Endothelial cell of umbilical vein (primary cell): ENCODE results near the gene NSUN6. TPM values are rescaled to one million over a fixed set of nuclear protein-coding genes. Genes with fewer than 3 reads are reported as not detected.

Experiments
- Bru-seq: library from RNA; stranded (reverse); fragments of 400-500 nt; gene quantifications from one replicate; lab custom pipeline; 2021; lab: Mats Ljungman, UMichigan
- BruChase-seq, 2 experiments: library from RNA; stranded (reverse); fragments of 400-500 nt; gene quantifications; one replicate each; lab custom pipeline; 2021; lab: Mats Ljungman, UMichigan
- BruUV-seq: library from RNA; stranded (reverse); fragments of 400-500 nt; replicated peaks from 2 replicates; lab custom pipeline; 2021; lab: Mats Ljungman, UMichigan
- CTCF ChIA-PET: fragments of 300-600, 350-600 bp; sonication (Branson Sonifier 250); formaldehyde crosslinking; loops from one replicate; lab custom pipeline; 2021; ENCODE audit warnings: antibody characterized with exemption, inconsistent platforms; lab: Charles Lee
- POLR2A ChIA-PET: fragments of 300-600, 350-600 bp; sonication (Branson Sonifier 250); formaldehyde crosslinking; loops from one replicate; lab custom pipeline; 2021; ENCODE audit warnings: antibody characterized with exemption, inconsistent platforms; lab: Charles Lee
- DNase-seq: peaks from one replicate; pipeline ENCODE4 v3.0.0-alpha.2; 2011; ENCODE audit warnings: low read depth, low spot score
- FAIRE-seq: peaks from 2 replicates; lab custom pipeline; 2011; peaks lifted over from hg19 to GRCh38; lab: Jason Lieb, UNC
- H2AFZ ChIP-seq: 2 replicates; pipeline ENCODE4 v1.6.0; 2012; ENCODE audit warnings: low read depth, low read length, control low read depth, inconsistent platforms
- H3K27ac ChIP-seq: 2 replicates; pipeline ENCODE4 v1.5.1; 2011; ENCODE audit warnings: low read depth, mild to moderate bottlenecking, control low read depth, low read length, moderate library complexity; ENCODE audit not compliant: insufficient read depth
- H3K27me3 ChIP-seq, 2 experiments: 2 replicates each; pipeline versions ENCODE4 v1.6.0 to v1.6.1; 2011; ENCODE audit warnings: low read length in 2 of 2, mixed read lengths in 1 of 2; ENCODE audit not compliant: control insufficient read depth in 2 of 2, insufficient read depth in 2 of 2
- H3K36me3 ChIP-seq, 2 experiments: 2 replicates in 1 of 2; 3 replicates in 1 of 2; pipeline ENCODE4 v1.5.1; 2011; ENCODE audit warnings: low read length in 2 of 2, mild to moderate bottlenecking in 1 of 2, moderate library complexity in 1 of 2; ENCODE audit not compliant: control insufficient read depth in 2 of 2, insufficient read depth in 2 of 2; ENCODE audit errors: extremely low read depth in 1 of 2
- H3K4me1 ChIP-seq: 3 replicates; pipeline ENCODE4 v1.5.1; 2011; ENCODE audit warnings: mild to moderate bottlenecking, low read length; ENCODE audit not compliant: control insufficient read depth, insufficient read depth; ENCODE audit errors: extremely low read depth
- H3K4me2 ChIP-seq: 2 replicates; pipeline ENCODE4 v1.6.1; 2011; ENCODE audit warnings: low read length, control low read depth, mixed read lengths; ENCODE audit not compliant: insufficient read depth
- H3K4me3 ChIP-seq, 3 experiments: fragments of 200-600 bp in 1 of 3; sonication (generic), shearing (Covaris generic) in 1 of 3; replicated peaks in 1 of 3; 2 replicates each; pipeline ENCODE4 v1.5.1; 2011 to 2016; ENCODE audit warnings: control low read depth in 3 of 3, low read length in 3 of 3, mild to moderate bottlenecking in 2 of 3, inconsistent platforms in 1 of 3, low read depth in 1 of 3, moderate library complexity in 1 of 3; ENCODE audit not compliant: insufficient read depth in 1 of 3
- H3K79me2 ChIP-seq: 2 replicates; pipeline ENCODE4 v1.6.0; 2012; ENCODE audit warnings: low read length, inconsistent platforms; ENCODE audit not compliant: control insufficient read depth, insufficient read depth
- H3K9ac ChIP-seq: replicated peaks from 2 replicates; pipeline ENCODE3; 2011; ENCODE audit warnings: low read length, control low read depth; ENCODE audit not compliant: insufficient read depth; ENCODE audit errors: extremely low read depth
- H3K9me1 ChIP-seq: replicated peaks from 3 replicates; pipeline ENCODE4 v1.6.0; 2011; ENCODE audit warnings: mild to moderate bottlenecking, low read length; ENCODE audit not compliant: control insufficient read depth, insufficient read depth; ENCODE audit errors: extremely low read depth
- H3K9me3 ChIP-seq: replicated peaks from 2 replicates; pipeline ENCODE4 v1.5.1; 2012; ENCODE audit warnings: low read length, inconsistent platforms; ENCODE audit not compliant: control insufficient read depth, insufficient read depth
- H4K20me1 ChIP-seq: replicated peaks from 2 replicates; pipeline ENCODE3; 2011; ENCODE audit warnings: mild to moderate bottlenecking, low read length; ENCODE audit not compliant: control insufficient read depth, insufficient read depth; ENCODE audit errors: extremely low read depth
- CTCF ChIP-seq, 2 donors: IDR thresholded peaks; 1 replicate in 1 of 2; 2 replicates in 1 of 2; pipeline ENCODE4 v1.5.1; 2011; ENCODE audit warnings: low read length in 2 of 2, mild to moderate bottlenecking in 2 of 2, moderate library complexity in 2 of 2, control low read depth in 1 of 2, inconsistent platforms in 1 of 2, low read depth in 1 of 2; ENCODE audit not compliant: insufficient read depth in 1 of 2; ENCODE audit errors: extremely low read depth in 1 of 2
- EZH2 ChIP-seq: IDR thresholded peaks from 2 replicates; pipeline ENCODE4 v1.6.1; 2012; ENCODE audit warnings: borderline replicate concordance, low read depth, mild to moderate bottlenecking, moderate library complexity, low read length, inconsistent platforms; ENCODE audit not compliant: severe bottlenecking
- FOS ChIP-seq: IDR thresholded peaks from 2 replicates; pipeline ENCODE4 v1.6.1; 2011; ENCODE audit warnings: mild to moderate bottlenecking, low read length, moderate library complexity, borderline replicate concordance; ENCODE audit not compliant: insufficient read depth
- GATA2 ChIP-seq: IDR thresholded peaks from 2 replicates; pipeline ENCODE4 v1.7.0; 2011; ENCODE audit warnings: low read depth, mild to moderate bottlenecking, moderate library complexity, mixed read lengths, low read length; ENCODE audit not compliant: insufficient read length, insufficient read depth
- JUN ChIP-seq: IDR thresholded peaks from 2 replicates; pipeline ENCODE4 v1.6.1; 2011; ENCODE audit warnings: borderline replicate concordance, low read depth; ENCODE audit not compliant: insufficient read length, insufficient read depth
- MAX ChIP-seq: IDR thresholded peaks from 2 replicates; pipeline ENCODE4 v1.6.1; 2011; ENCODE audit not compliant: insufficient read depth, insufficient read length
- MYC ChIP-seq: IDR thresholded peaks from one replicate; pipeline ENCODE4 v1.6.1; 2011; ENCODE audit warnings: mild to moderate bottlenecking, low read depth, low read length
- POLR2A ChIP-seq: IDR thresholded peaks from 2 replicates; pipeline ENCODE4 v1.6.1; 2012; ENCODE audit warnings: low read depth, mild to moderate bottlenecking, control low read depth, low read length
- POLR2AphosphoS5 ChIP-seq: IDR thresholded peaks from 2 replicates; pipeline ENCODE4 v1.6.1; 2012; ENCODE audit warnings: low read depth, mild to moderate bottlenecking, control low read depth, low read length, moderate library complexity; ENCODE audit not compliant: insufficient read depth
- dilution Hi-C: fragments of 300-500 bp; cut with MboI; formaldehyde crosslinking; loops from one replicate; pipeline ENCODE4 v1.15.0; 2019; ENCODE audit warnings: low sequenced_read_pairs; ENCODE audit not compliant: extremely low pct_ligation_motif_present
- intact Hi-C: fragments of 100-400 bp; cut with micrococcal nuclease; formaldehyde crosslinking; loops from one replicate; pipeline ENCODE4 v1.10.0; 2022
- long read RNA-seq: library from polyadenylated mRNA; stranded (forward); transcript quantifications from one replicate; pipeline ENCODE4 v2.0.0, GENCODE V29; 2021
- polyA minus RNA-seq, 3 experiments: library from RNA; depleted of rRNA, polyadenylated mRNA; stranded (reverse); fragments of >200 nt; gene quantifications; 1 replicate in 1 of 3; 2 replicates in 2 of 3; pipeline ENCODE4 v1.2.3, GENCODE V29; 2011
- polyA plus RNA-seq, 4 experiments: library from polyadenylated mRNA; depleted of rRNA in 3 of 4; stranded (reverse) in 3 of 4; unstranded in 1 of 4; fragments of >200 nt; gene quantifications; 2 replicates each; pipeline versions ENCODE4 v1.2.1 to v1.2.3, GENCODE V29; 2011 to 2012; ENCODE audit warnings: missing spikeins in 1 of 4
- total RNA-seq: library from RNA; stranded (reverse); gene quantifications from 2 replicates; pipeline ENCODE4 v1.2.3, GENCODE V29; 2021

The NSUN6 gene
- total RNA-seq (5.2 and 6.5 TPM in 2 replicates), polyA plus RNA-seq (2.3 and 3.3 TPM in 2 replicates), polyA minus RNA-seq (5.6 and 7.3 TPM in 2 replicates), Bru-seq, nascent RNA (percentile 52 among the genes with signal in this experiment), BruChase-seq, experiment 1, labeled RNA remaining after a 6-hour chase (percentile 49 among the genes with signal in this experiment), BruChase-seq, experiment 2, labeled RNA remaining after a 2-hour chase (percentile 47 among the genes with signal in this experiment)
- 2.4 and 3.8 TPM in 2 replicates for polyA plus RNA-seq (2011; cell fraction: cytosol; rRNA removed)
- 12.2 and 16.3 TPM in 2 replicates for polyA plus RNA-seq (2011; cell fraction: nucleus; rRNA removed)
- polyA plus RNA-seq (2012), result 3.7 and 5.3 TPM in 2 replicates
- 2.2 TPM for polyA minus RNA-seq (2011; cell fraction: cytosol; rRNA and poly(A)+ RNA removed)
- 11.5 and 13.7 TPM in 2 replicates for polyA minus RNA-seq (2011; cell fraction: nucleus; rRNA and poly(A)+ RNA removed)
- long read RNA-seq, transcript NSUN6-201 (11 exons, 2,201 nt), result major isoform, 6 of 15 reads
- long read RNA-seq, partial matches to known transcripts, result 2 of 15 reads
- long read RNA-seq, other reads (novel, unspliced or antisense), result 6 of 15 reads

- Histone ChIP-seq H4K20me1 (no peaks in the 10 kb centered on the region), H3K4me1 (peaks cover 21% of the 10 kb centered on the region), H3K27ac (peak within 1 kb of the TSS; percentile 83), H3K9ac (peak within 1 kb of the TSS; percentile 94), H2AFZ (peak within 1 kb of the TSS; percentile 98), H3K9me3 (no peaks in the 10 kb centered on the region), H3K4me3 (peak within 1 kb of the TSS; percentile 62 to 96 (median 91)), H3K79me2 (peaks cover 11% of the 10 kb centered on the region), H3K27me3 (no peaks in the 10 kb centered on the region), H3K9me1 (no peaks in the 10 kb centered on the region), H3K4me2 (peak within 1 kb of the TSS; percentile 99), H3K36me3 (no peaks in the 10 kb centered on the region)
- peak; percentile 84 for DNase-seq
- BruUV-seq, result no TSS peak
- intact Hi-C loops (loop anchor here (1.0 kb wide), 2 partner anchors 8 to 41 kb away; partner anchors contain the start of gene ARL5B), dilution Hi-C loops (no loop called here)
- POLR2A ChIA-PET, result no interaction called here
- FAIRE-seq, result peak; percentile 73
- TF ChIP-seq FOS (no peak), POLR2AphosphoS5 (peak; percentile 80), POLR2A (peak; percentile 62), EZH2 (no peak), CTCF (IDR thresholded peaks at IDR 0.05; ENCODE audit: extremely low read depth in 1 of 2, insufficient read depth in 1 of 2, low read depth in 1 of 2, low read length in 2 of 2) (no peak), MAX (no peak), JUN (peak; percentile 6), MYC (peak; percentile 12), GATA2 (peak; percentile 93)
- CTCF ChIA-PET, result no interaction called here
Measured at GRCh38 chr10:18651324-18652007, at the start of gene NSUN6. Gene NSUN6 (minus strand): TSS chr10:18651587. CDS start chr10:18651203, 384 bp downstream.
